Mesenchymal stem cell (in vitro differentiated cells and primary cell): ENCODE results near the gene STMN3.

Source experiments
- DNase-seq: peaks from one replicate; pipeline ENCODE4 v3.0.0-alpha.2; 2013
- H2AFZ ChIP-seq: one replicate; pipeline ENCODE4 v1.6.1; 2013; ENCODE audit warnings: low read depth, mild to moderate bottlenecking, control low read depth, inconsistent platforms, low read length, moderate library complexity
- H2AK5ac ChIP-seq: 2 replicates; pipeline ENCODE4 v1.6.1; 2013; ENCODE audit warnings: low read length, moderate library complexity, mild to moderate bottlenecking, inconsistent platforms; ENCODE audit not compliant: severe bottlenecking
- H2BK120ac ChIP-seq: one replicate; pipeline ENCODE4 v1.6.1; 2013; ENCODE audit warnings: low read depth, mild to moderate bottlenecking, inconsistent platforms, low read length, moderate library complexity
- H2BK12ac ChIP-seq, 2 experiments: one replicate each; pipeline ENCODE4 v1.6.1; 2013; ENCODE audit warnings: inconsistent platforms in 2 of 2, low read length in 2 of 2, mild to moderate bottlenecking in 2 of 2, moderate library complexity in 2 of 2, control low read depth in 1 of 2
- H2BK15ac ChIP-seq: one replicate; pipeline ENCODE4 v1.6.1; 2013; ENCODE audit warnings: mild to moderate bottlenecking, low read depth, inconsistent platforms; ENCODE audit not compliant: poor library complexity, severe bottlenecking
- H2BK5ac ChIP-seq: 2 replicates; pipeline ENCODE4 v1.6.1; 2013; ENCODE audit warnings: low read depth, mild to moderate bottlenecking, low read length, control low read depth, inconsistent platforms; ENCODE audit not compliant: poor library complexity, severe bottlenecking
- H3K14ac ChIP-seq, 2 experiments: one replicate each; pipeline ENCODE4 v1.6.1; 2013; ENCODE audit warnings: inconsistent platforms in 2 of 2, low read length in 2 of 2, control low read depth in 1 of 2, mild to moderate bottlenecking in 1 of 2, moderate library complexity in 1 of 2
- H3K18ac ChIP-seq, 2 experiments: one replicate each; pipeline ENCODE4 v1.6.1; 2013; ENCODE audit warnings: inconsistent platforms in 2 of 2, low read length in 2 of 2, control low read depth in 1 of 2, low read depth in 1 of 2, mild to moderate bottlenecking in 1 of 2
- H3K23ac ChIP-seq, 2 experiments: one replicate each; pipeline ENCODE4 v1.6.1; 2013; ENCODE audit warnings: inconsistent platforms in 2 of 2, low read length in 2 of 2, mild to moderate bottlenecking in 2 of 2, moderate library complexity in 2 of 2, control low read depth in 1 of 2
- H3K27ac ChIP-seq: 2 replicates; pipeline ENCODE4 v1.5.1; 2013; ENCODE audit warnings: mild to moderate bottlenecking, moderate library complexity, low read length, control low read depth, inconsistent platforms; ENCODE audit not compliant: poor library complexity, severe bottlenecking
- H3K27me3 ChIP-seq, 2 experiments: 2 replicates each; pipeline versions ENCODE4 v1.6.1 to v1.7.0; 2013; ENCODE audit warnings: low read length in 2 of 2, mild to moderate bottlenecking in 2 of 2, moderate library complexity in 2 of 2, control low read depth in 1 of 2, inconsistent platforms in 1 of 2; ENCODE audit not compliant: control insufficient read depth in 1 of 2, insufficient read depth in 1 of 2
- H3K36me3 ChIP-seq, 2 experiments: 2 replicates each; pipeline versions ENCODE4 v1.6.1 to v1.7.0; 2013; ENCODE audit warnings: low read length in 2 of 2, control low read depth in 1 of 2, inconsistent platforms in 1 of 2, low read depth in 1 of 2, mild to moderate bottlenecking in 1 of 2; ENCODE audit not compliant: insufficient read depth in 2 of 2, control insufficient read depth in 1 of 2
- H3K4ac ChIP-seq, 2 experiments: one replicate each; pipeline ENCODE4 v1.6.1; 2013; ENCODE audit warnings: inconsistent platforms in 2 of 2, low read length in 2 of 2, mild to moderate bottlenecking in 2 of 2, moderate library complexity in 2 of 2, control low read depth in 1 of 2, low read depth in 1 of 2
- H3K4me1 ChIP-seq: 2 replicates; pipeline ENCODE4 v1.6.1; 2013; ENCODE audit warnings: low read depth, low read length, control low read depth; ENCODE audit not compliant: control insufficient read depth, insufficient read depth
- H3K4me2 ChIP-seq: 2 replicates; pipeline ENCODE4 v1.6.1; 2013; ENCODE audit warnings: low read length, mild to moderate bottlenecking, inconsistent platforms; ENCODE audit not compliant: poor library complexity, severe bottlenecking
- H3K4me3 ChIP-seq, 2 experiments: 2 replicates each; pipeline versions ENCODE4 v1.5.1 to v1.7.0; 2013; ENCODE audit warnings: low read length in 2 of 2, mild to moderate bottlenecking in 2 of 2, control low read depth in 1 of 2, low read depth in 1 of 2; ENCODE audit not compliant: insufficient read depth in 1 of 2
- H3K79me1 ChIP-seq: replicated peaks from 2 replicates; pipeline ENCODE4 v1.6.1; 2013; ENCODE audit warnings: mild to moderate bottlenecking, control low read depth, low read length, inconsistent platforms; ENCODE audit not compliant: poor library complexity, severe bottlenecking
- H3K9ac ChIP-seq: 2 replicates; pipeline ENCODE4 v1.7.0; 2013; ENCODE audit warnings: mild to moderate bottlenecking, low read length, moderate library complexity
- H3K9me3 ChIP-seq: 2 replicates; pipeline ENCODE4 v1.7.0; 2013; ENCODE audit warnings: mild to moderate bottlenecking, low read length; ENCODE audit not compliant: control insufficient read depth
- H4K8ac ChIP-seq: one replicate; pipeline ENCODE4 v1.6.1; 2013; ENCODE audit warnings: inconsistent platforms, mild to moderate bottlenecking, low read length, moderate library complexity
- H4K91ac ChIP-seq: one replicate; pipeline ENCODE4 v1.6.1; 2013; ENCODE audit warnings: mild to moderate bottlenecking, low read length, inconsistent platforms
- WGBS: methylation state at CpG from one replicate; pipeline ENCODE4 v1.1.7; 2013; ENCODE audit warnings: mixed read lengths; 5-methylcytosine and 5-hydroxymethylcytosine counted together

Gene STMN3

GRCh38 chr20:63692436-63693082 is 39.3 kb upstream of the STMN3 start:
- Histone ChIP-seq H3K27ac (no peak overlapping the region), H3K4me1 (peaks cover 42% of the 10 kb centered on the region), H3K36me3 (peaks cover 4 to 69% of the 10 kb centered on the region in 2 experiments), H3K4ac (no peak overlapping the region), H4K8ac (no peak overlapping the region), H3K18ac (no peak overlapping the region), H3K9me3 (no peaks in the 10 kb centered on the region), H2AK5ac (no peak overlapping the region), H3K9ac (no peak overlapping the region), H3K14ac (no peak overlapping the region), H3K23ac (no peak overlapping the region), H3K79me1 (peaks cover 12% of the 10 kb centered on the region), H2BK12ac (peak overlapping the region in 1 of 2 experiments; percentile 3), H3K4me2 (no peak overlapping the region), H2BK15ac (peak overlapping the region; percentile 45), H2AFZ (no peak overlapping the region), H4K91ac (peak overlapping the region; percentile 22), H2BK120ac (no peak overlapping the region), H2BK5ac (no peak overlapping the region), H3K4me3 (no peak overlapping the region), H3K27me3 (no peaks in the 10 kb centered on the region)
- WGBS, result 89% methylated on average over 19 of the region's 20 CpGs
- no peak for DNase-seq

DNA sequence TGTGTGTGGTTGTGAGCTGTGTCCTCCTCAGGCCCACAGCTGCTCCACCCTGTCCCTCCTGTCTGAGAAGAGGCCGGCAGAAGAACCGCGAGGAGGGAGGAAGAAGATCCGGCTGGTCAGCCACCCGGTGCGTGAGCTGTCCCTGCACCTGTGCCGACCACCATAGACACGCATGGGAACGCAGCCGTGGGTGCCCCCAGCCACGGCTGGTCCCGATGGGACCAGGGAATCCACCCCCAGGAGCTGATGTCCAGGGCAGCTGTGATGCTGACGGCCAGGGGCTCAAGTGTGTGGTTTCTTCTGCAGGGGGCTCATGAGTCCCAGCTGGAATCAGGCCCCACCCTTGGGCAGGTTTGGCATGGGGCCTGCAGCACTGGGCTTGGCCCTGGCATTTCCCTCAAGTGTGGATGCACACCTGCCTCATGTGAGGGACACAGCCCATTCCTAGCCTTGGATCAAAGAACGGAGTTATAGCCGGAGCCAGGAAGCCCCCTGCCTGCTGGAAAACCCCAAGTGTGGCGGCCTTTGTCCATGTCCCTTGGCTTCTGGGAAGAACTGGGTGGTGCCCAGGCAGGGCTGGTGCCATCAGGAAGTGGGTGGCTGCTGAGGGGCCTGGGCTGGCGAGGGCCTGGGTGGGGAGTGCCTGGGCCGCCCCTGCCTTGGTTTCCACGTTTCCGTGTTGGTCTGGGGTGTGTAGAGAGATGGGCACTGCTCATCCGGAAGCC is 38.6 kb upstream of the STMN3 start:
- no peak overlapping the region for H3K18ac ChIP-seq
- H3K9me3 ChIP-seq, result no peaks in the 10 kb centered on the region
- H2BK12ac ChIP-seq, result no peak overlapping the region
- no peak overlapping the region for H3K23ac ChIP-seq
- H3K14ac ChIP-seq, result no peak overlapping the region
- no peak overlapping the region for H4K8ac ChIP-seq
- H3K27ac ChIP-seq, result no peak overlapping the region
- no peak overlapping the region for H3K4me2 ChIP-seq
- no peak overlapping the region for H2AK5ac ChIP-seq
- no peak overlapping the region for H2BK120ac ChIP-seq
- peak overlapping the region; percentile 16 for H4K91ac ChIP-seq
- 95% methylated on average over 17 of the region's 21 CpGs for WGBS
- H3K4me1 ChIP-seq, result peaks cover 42% of the 10 kb centered on the region
- no peak overlapping the region for H2BK5ac ChIP-seq
- no peak overlapping the region for H3K9ac ChIP-seq
- H2AFZ ChIP-seq, result no peak overlapping the region
- no peak overlapping the region for H3K4me3 ChIP-seq
- no peak overlapping the region for H3K4ac ChIP-seq
- peaks cover 8% of the 10 kb centered on the region for H3K79me1 ChIP-seq
- DNase-seq, result no peak
- H3K36me3 ChIP-seq, result peaks cover 4 to 63% of the 10 kb centered on the region in 2 experiments
- no peak overlapping the region for H2BK15ac ChIP-seq
- no peaks in the 10 kb centered on the region for H3K27me3 ChIP-seq

DNA sequence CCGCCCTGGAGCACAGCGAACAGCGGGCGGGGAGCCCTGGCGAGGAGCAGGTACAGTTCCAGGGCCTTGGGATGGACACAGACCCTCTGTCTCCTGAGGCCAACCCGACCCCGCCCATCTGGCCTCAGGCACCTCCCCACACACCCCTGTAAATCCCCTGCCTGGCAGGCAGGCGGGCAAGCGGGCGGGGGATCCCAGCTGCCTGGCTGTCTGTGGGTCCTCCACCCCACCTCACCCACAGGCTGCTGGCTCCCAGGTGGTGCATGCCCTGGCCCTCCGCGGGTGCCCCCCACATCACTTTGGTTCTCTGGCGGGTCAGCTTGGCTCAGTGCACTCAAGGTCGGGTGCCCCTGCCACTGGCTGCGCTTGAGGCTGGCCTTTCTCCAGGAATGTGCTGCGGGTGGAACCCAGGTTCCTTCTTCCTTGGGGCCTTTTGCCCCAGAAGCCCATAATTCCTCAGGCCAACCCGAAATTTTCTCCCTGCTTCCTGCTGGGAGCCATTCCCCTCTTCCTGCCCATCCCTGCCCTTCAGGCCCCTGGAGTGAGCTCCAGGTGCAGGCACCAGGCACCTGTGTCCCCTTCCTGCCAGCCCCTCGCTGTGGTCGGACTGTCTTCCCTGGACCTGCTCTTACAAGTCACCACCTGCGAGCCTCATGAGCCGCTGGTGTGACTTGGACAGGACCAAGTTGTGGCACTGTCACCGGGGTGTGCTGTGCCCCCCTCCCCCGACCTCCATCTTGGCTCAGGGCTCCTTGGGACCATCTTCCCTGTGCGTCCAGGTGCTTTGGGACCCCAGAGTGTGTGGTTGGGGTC is 37.9 kb upstream of the STMN3 start:
- no peaks in the 10 kb centered on the region for H3K9me3 ChIP-seq
- H2BK12ac ChIP-seq, result no peak overlapping the region
- no peak overlapping the region for H3K23ac ChIP-seq
- H4K91ac ChIP-seq, result peak overlapping the region; percentile 21
- no peak overlapping the region for H3K14ac ChIP-seq
- H3K36me3 ChIP-seq, result peaks cover 4 to 59% of the 10 kb centered on the region in 2 experiments
- H2AK5ac ChIP-seq, result no peak overlapping the region
- H4K8ac ChIP-seq, result no peak overlapping the region
- H3K27ac ChIP-seq, result no peak overlapping the region
- 96% methylated on average over 24 of the region's 24 CpGs for WGBS
- peaks cover 42% of the 10 kb centered on the region for H3K4me1 ChIP-seq
- H3K4ac ChIP-seq, result no peak overlapping the region
- H3K4me2 ChIP-seq, result no peak overlapping the region
- H2BK120ac ChIP-seq, result no peak overlapping the region
- peaks cover 5% of the 10 kb centered on the region for H3K79me1 ChIP-seq
- no peaks in the 10 kb centered on the region for H3K27me3 ChIP-seq
- no peak overlapping the region for H2BK5ac ChIP-seq
- no peak overlapping the region for H3K9ac ChIP-seq
- DNase-seq, result no peak
- H2BK15ac ChIP-seq, result no peak overlapping the region
- H2AFZ ChIP-seq, result no peak overlapping the region
- no peak overlapping the region for H3K4me3 ChIP-seq
- H3K18ac ChIP-seq, result no peak overlapping the region
